SK-N-SH (cell line): ENCODE measurements around the gene PALLD. TPM values are rescaled to one million over a fixed set of nuclear protein-coding genes. Genes with fewer than 3 reads are reported as not detected.

Experiments
- CTCF ChIA-PET: fragments of 300-600, 350-600 bp; formaldehyde crosslinking; extraction: SDS; loops from one replicate; lab custom pipeline; 2021; lab: Yijun Ruan, JAX
- POLR2A ChIA-PET: fragments of 350-600 bp; sonication (Branson Sonifier 250); formaldehyde crosslinking; extraction: SDS; loops from one replicate; lab custom pipeline; 2020; ENCODE audit warnings: antibody characterized with exemption, inconsistent platforms; lab: Yijun Ruan, JAX
- DNase-seq: peaks from one replicate; pipeline ENCODE4 v3.0.0; 2012
- H2AFZ ChIP-seq: fragments of 200-600 bp; sonication (generic); 2 replicates; pipeline ENCODE4 v1.8.1; 2016; ENCODE audit warnings: antibody characterized with exemption, mild to moderate bottlenecking, low read depth
- H3F3A ChIP-seq: fragments of 200-600 bp; sonication (generic); replicated peaks from 2 replicates; pipeline ENCODE3; 2016; ENCODE audit warnings: antibody characterized with exemption, mild to moderate bottlenecking; ENCODE audit not compliant: insufficient read depth
- H3K27ac ChIP-seq, 2 experiments: fragments of 200-500 bp in 1 of 2; fragments of 200-600 bp in 1 of 2; sonication (Bioruptor generic) in 1 of 2; sonication (generic), shearing (Covaris generic) in 1 of 2; 2 replicates each; pipeline versions ENCODE4 v1.5.1 to v1.6.1; 2014 to 2016; ENCODE audit warnings: low read depth in 2 of 2, inconsistent platforms in 1 of 2, low read length in 1 of 2, mild to moderate bottlenecking in 1 of 2, mixed read lengths in 1 of 2
- H3K27me3 ChIP-seq: fragments of 200-600 bp; sonication (generic), shearing (Covaris generic); 2 replicates; pipeline ENCODE4 v1.6.1; 2016; ENCODE audit warnings: mixed run types; ENCODE audit not compliant: insufficient read depth
- H3K36me3 ChIP-seq, 2 experiments: fragments of 200-500 bp in 1 of 2; fragments of 200-600 bp in 1 of 2; sonication (Bioruptor generic) in 1 of 2; sonication (generic) in 1 of 2; replicated peaks in 1 of 2; 2 replicates each; pipeline versions ENCODE3 to v1.5.1; 2014 to 2016; ENCODE audit warnings: low read length in 1 of 2, mild to moderate bottlenecking in 1 of 2; ENCODE audit not compliant: insufficient read depth in 2 of 2, control insufficient read depth in 1 of 2
- H3K4me1 ChIP-seq, 2 experiments: fragments of 200-500 bp in 1 of 2; fragments of 200-600 bp in 1 of 2; sonication (Bioruptor generic) in 1 of 2; sonication (generic), shearing (Covaris generic) in 1 of 2; 2 replicates each; pipeline versions ENCODE4 v1.5.1 to v1.6.1; 2014 to 2016; ENCODE audit warnings: low read depth in 1 of 2, low read length in 1 of 2, mixed run types in 1 of 2; ENCODE audit not compliant: insufficient read depth in 2 of 2, control insufficient read depth in 1 of 2
- H3K4me2 ChIP-seq: fragments of 200-600 bp; sonication (generic), shearing (Covaris generic); 2 replicates; pipeline ENCODE4 v1.6.1; 2017; ENCODE audit warnings: mixed run types
- H3K4me3 ChIP-seq, 2 experiments: fragments of 200-500 bp in 1 of 2; fragments of 200-600 bp in 1 of 2; sonication (Bioruptor generic) in 1 of 2; sonication (generic), shearing (Covaris generic) in 1 of 2; 2 replicates each; pipeline versions ENCODE4 v1.5.1 to v1.8.1; 2014 to 2016; ENCODE audit warnings: low read depth in 2 of 2, inconsistent platforms in 1 of 2, low read length in 1 of 2, mild to moderate bottlenecking in 1 of 2, mixed read lengths in 1 of 2, moderate library complexity in 1 of 2
- H3K79me2 ChIP-seq: fragments of 200-600 bp; sonication (generic); 2 replicates; pipeline ENCODE4 v1.8.1; 2017; ENCODE audit warnings: mild to moderate bottlenecking; ENCODE audit not compliant: insufficient read depth
- H3K9ac ChIP-seq: fragments of 200-600 bp; sonication (generic); 2 replicates; pipeline ENCODE4 v1.6.1; 2017; ENCODE audit warnings: mixed run types
- H3K9me2 ChIP-seq: fragments of 200-600 bp; sonication (generic); 2 replicates; pipeline ENCODE4 v1.6.1; 2017; ENCODE audit warnings: mixed run types
- H3K9me3 ChIP-seq: fragments of 200-600 bp; sonication (generic); 2 replicates; pipeline ENCODE4 v1.6.1; 2017; ENCODE audit warnings: mixed run types, mild to moderate bottlenecking, moderate library complexity
- H4K20me1 ChIP-seq: fragments of 200-600 bp; sonication (generic); 2 replicates; pipeline ENCODE4 v1.6.1; 2017; ENCODE audit warnings: mild to moderate bottlenecking, mixed run types; ENCODE audit not compliant: insufficient read depth
- ELF1 ChIP-seq: IDR thresholded peaks from 2 replicates; pipeline ENCODE4 v1.4.0; 2012
- EZH2phosphoT487 ChIP-seq: fragments of 200-600 bp; sonication (generic); IDR thresholded peaks from 2 replicates; pipeline ENCODE4 v1.6.1; 2017; ENCODE audit warnings: low read depth, mixed run types, mild to moderate bottlenecking, antibody characterized with exemption, moderate library complexity, borderline replicate concordance
- FOSL2 ChIP-seq: IDR thresholded peaks from 2 replicates; pipeline ENCODE4 v1.4.0; 2012; ENCODE audit warnings: low read depth, mild to moderate bottlenecking, moderate library complexity, borderline replicate concordance
- FOXJ3 ChIP-seq: sonication (generic); formaldehyde crosslinking; IDR thresholded peaks from 2 replicates; pipeline ENCODE4 v1.5.1; 2020; ENCODE audit warnings: mild to moderate bottlenecking, missing genetic modification reagents
- GATA2 ChIP-seq: sonication (generic); formaldehyde crosslinking; IDR thresholded peaks from 2 replicates; pipeline ENCODE4 v1.5.0; 2020; ENCODE audit warnings: mild to moderate bottlenecking, missing genetic modification reagents
- JUND ChIP-seq: IDR thresholded peaks from 2 replicates; pipeline ENCODE4 v1.4.0; 2012
- MAX ChIP-seq: IDR thresholded peaks from 2 replicates; pipeline ENCODE4 v1.4.0; 2012; ENCODE audit warnings: low read depth
- MXI1 ChIP-seq: IDR thresholded peaks from 2 replicates; pipeline ENCODE4 v1.6.1; 2012; ENCODE audit warnings: mild to moderate bottlenecking, low read depth, low read length, improper control_type of control experiment
- RCOR1 ChIP-seq: fragments of 150-350 bp; IDR thresholded peaks from 2 replicates; pipeline ENCODE4 v1.6.1; 2017; ENCODE audit warnings: antibody characterized with exemption, low read length
- TEAD4 ChIP-seq: IDR thresholded peaks from 2 replicates; pipeline ENCODE4 v1.4.0; 2012; ENCODE audit warnings: mild to moderate bottlenecking, borderline replicate concordance; ENCODE audit not compliant: insufficient read depth
- YY1 ChIP-seq: IDR thresholded peaks from 2 replicates; pipeline ENCODE4 v1.4.0; 2012; ENCODE audit warnings: low read depth, mild to moderate bottlenecking
- WGBS: methylation state at CpG from one replicate; pipeline ENCODE4 v1.1.6; 2017; ENCODE audit warnings: low lambda C conversion rate; 5-methylcytosine and 5-hydroxymethylcytosine counted together
- polyA plus RNA-seq, 3 experiments: library from polyadenylated mRNA; depleted of rRNA; stranded (reverse); fragments of >200 nt; gene quantifications; 2 replicates each; pipeline ENCODE4 v1.2.3, GENCODE V29; 2012
- TF ChIP-seq, protein P1 (sequence below): IDR thresholded peaks from 2 replicates; pipeline ENCODE4 v1.4.0; 2012; ENCODE audit warnings: low read depth, borderline replicate concordance
- TF ChIP-seq, protein P2 (sequence below): fragments of 150-350 bp; IDR thresholded peaks from 2 replicates; pipeline ENCODE4 v1.6.1; 2017; ENCODE audit warnings: antibody characterized with exemption, low read length, low read depth, borderline replicate concordance
- TF ChIP-seq, protein P3 (sequence below): fragments of 200-600 bp; sonication (generic); IDR thresholded peaks from 2 replicates; pipeline ENCODE4 v1.6.1; 2017; ENCODE audit warnings: antibody characterized with exemption, mild to moderate bottlenecking, moderate library complexity
- TF ChIP-seq, protein P4 (sequence below): IDR thresholded peaks from 2 replicates; pipeline ENCODE4 v1.4.0; 2012; ENCODE audit warnings: low read depth, borderline replicate concordance

Gene PALLD
- polyA plus RNA-seq, 1 of the 3 experiments (the other 2 are of a cell fraction): 33.0 TPM

GRCh38 chr4:168871632-168872031 lies 374.8 kb downstream of the PALLD start:
- 0 out of 2 replicates have a peak, but pooled peaks cover 4% of the 10 kb centered on the region for H4K20me1 ChIP-seq
- no peak overlapping the region for H2AFZ ChIP-seq
- no peaks in the 10 kb centered on the region for H3K9me2 ChIP-seq
- H3K9ac ChIP-seq: no peak overlapping the region
- H3F3A ChIP-seq: peaks cover 24% of the 10 kb centered on the region
- H3K4me1 ChIP-seq: peaks cover 11 to 26% of the 10 kb centered on the region in 2 experiments; a peak in 3 of 4 replicates
- no peak for DNase-seq
- H3K27ac ChIP-seq: peak overlapping the region; percentile 9 to 26; a peak in 1 of 4 replicates
- TF ChIP-seq MAX (no peak), FOSL2 (no peak), YY1 (no peak), EZH2phosphoT487 (no peak), JUND (no peak), TEAD4 (no peak), RCOR1 (no peak), ELF1 (no peak), GATA2 (CRISPR knock-in tag) (no peak), MXI1 (no peak), FOXJ3 (CRISPR knock-in tag) (no peak)
- TF ChIP-seq, protein P1, sequence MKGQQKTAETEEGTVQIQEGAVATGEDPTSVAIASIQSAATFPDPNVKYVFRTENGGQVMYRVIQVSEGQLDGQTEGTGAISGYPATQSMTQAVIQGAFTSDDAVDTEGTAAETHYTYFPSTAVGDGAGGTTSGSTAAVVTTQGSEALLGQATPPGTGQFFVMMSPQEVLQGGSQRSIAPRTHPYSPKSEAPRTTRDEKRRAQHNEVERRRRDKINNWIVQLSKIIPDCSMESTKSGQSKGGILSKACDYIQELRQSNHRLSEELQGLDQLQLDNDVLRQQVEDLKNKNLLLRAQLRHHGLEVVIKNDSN: no peak
- TF ChIP-seq, protein P2, sequence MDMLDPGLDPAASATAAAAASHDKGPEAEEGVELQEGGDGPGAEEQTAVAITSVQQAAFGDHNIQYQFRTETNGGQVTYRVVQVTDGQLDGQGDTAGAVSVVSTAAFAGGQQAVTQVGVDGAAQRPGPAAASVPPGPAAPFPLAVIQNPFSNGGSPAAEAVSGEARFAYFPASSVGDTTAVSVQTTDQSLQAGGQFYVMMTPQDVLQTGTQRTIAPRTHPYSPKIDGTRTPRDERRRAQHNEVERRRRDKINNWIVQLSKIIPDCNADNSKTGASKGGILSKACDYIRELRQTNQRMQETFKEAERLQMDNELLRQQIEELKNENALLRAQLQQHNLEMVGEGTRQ: no peak
- TF ChIP-seq, protein P3, sequence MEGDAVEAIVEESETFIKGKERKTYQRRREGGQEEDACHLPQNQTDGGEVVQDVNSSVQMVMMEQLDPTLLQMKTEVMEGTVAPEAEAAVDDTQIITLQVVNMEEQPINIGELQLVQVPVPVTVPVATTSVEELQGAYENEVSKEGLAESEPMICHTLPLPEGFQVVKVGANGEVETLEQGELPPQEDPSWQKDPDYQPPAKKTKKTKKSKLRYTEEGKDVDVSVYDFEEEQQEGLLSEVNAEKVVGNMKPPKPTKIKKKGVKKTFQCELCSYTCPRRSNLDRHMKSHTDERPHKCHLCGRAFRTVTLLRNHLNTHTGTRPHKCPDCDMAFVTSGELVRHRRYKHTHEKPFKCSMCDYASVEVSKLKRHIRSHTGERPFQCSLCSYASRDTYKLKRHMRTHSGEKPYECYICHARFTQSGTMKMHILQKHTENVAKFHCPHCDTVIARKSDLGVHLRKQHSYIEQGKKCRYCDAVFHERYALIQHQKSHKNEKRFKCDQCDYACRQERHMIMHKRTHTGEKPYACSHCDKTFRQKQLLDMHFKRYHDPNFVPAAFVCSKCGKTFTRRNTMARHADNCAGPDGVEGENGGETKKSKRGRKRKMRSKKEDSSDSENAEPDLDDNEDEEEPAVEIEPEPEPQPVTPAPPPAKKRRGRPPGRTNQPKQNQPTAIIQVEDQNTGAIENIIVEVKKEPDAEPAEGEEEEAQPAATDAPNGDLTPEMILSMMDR: no peak
- TF ChIP-seq, protein P4, sequence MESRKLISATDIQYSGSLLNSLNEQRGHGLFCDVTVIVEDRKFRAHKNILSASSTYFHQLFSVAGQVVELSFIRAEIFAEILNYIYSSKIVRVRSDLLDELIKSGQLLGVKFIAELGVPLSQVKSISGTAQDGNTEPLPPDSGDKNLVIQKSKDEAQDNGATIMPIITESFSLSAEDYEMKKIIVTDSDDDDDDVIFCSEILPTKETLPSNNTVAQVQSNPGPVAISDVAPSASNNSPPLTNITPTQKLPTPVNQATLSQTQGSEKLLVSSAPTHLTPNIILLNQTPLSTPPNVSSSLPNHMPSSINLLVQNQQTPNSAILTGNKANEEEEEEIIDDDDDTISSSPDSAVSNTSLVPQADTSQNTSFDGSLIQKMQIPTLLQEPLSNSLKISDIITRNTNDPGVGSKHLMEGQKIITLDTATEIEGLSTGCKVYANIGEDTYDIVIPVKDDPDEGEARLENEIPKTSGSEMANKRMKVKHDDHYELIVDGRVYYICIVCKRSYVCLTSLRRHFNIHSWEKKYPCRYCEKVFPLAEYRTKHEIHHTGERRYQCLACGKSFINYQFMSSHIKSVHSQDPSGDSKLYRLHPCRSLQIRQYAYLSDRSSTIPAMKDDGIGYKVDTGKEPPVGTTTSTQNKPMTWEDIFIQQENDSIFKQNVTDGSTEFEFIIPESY: no peak
- H3K4me3 ChIP-seq: no peak overlapping the region
- 77% methylated on average over 4 of the region's 4 CpGs for WGBS
- H3K79me2 ChIP-seq: peaks cover 90% of the 10 kb centered on the region
- no peaks in the 10 kb centered on the region for H3K27me3 ChIP-seq
- ChIA-PET POLR2A (no interaction called here), CTCF (no interaction called here)
- H3K9me3 ChIP-seq: no peaks in the 10 kb centered on the region
- no peak overlapping the region for H3K4me2 ChIP-seq
- H3K36me3 ChIP-seq: peaks cover 7 to 29% of the 10 kb centered on the region in 2 experiments
